Inflammatory macrophage (primary cell): ENCODE results near the gene GP9.

Experiments
- DNase-seq, 2 donors: peaks; one replicate each; pipeline ENCODE4 v3.0.0-alpha.2; 2020 to 2022
- total RNA-seq, 18 experiments: gene quantifications; one replicate each; lab custom pipeline; 2026; ENCODE audit warnings: mixed read lengths in 6 of 18, inconsistent platforms in 2 of 18; lab: John Stamatoyannopoulos, UW

GP9 gene
- 0 to 0.03 (median 0) reads per million in 18 experiments for total RNA-seq

GRCh38 chr3:129060276-129061022 lies at the start of gene GP9:
Gene GP9, plus strand, starts transcription at chr3:129060779. Its CDS starts 961 bp downstream, at chr3:129061740.
- no peak for DNase-seq

- DNase-seq: no peak
Observed at GRCh38 chr3:129013491-129013891, 47.1 kb upstream of the GP9 start.

- DNase-seq: no peak
Observed at GRCh38 chr3:129014148-129014547, 46.4 kb upstream of the GP9 start.

- DNase-seq: no peak
Observed at GRCh38 chr3:129014793-129015345, 45.7 kb upstream of the GP9 start.

- DNase-seq: peak in 1 of 2 donors; percentile 21
Observed at GRCh38 chr3:129015388-129016105, 45.0 kb upstream of the GP9 start.

GRCh38 chr3:129016356-129016719 lies 44.2 kb upstream of the GP9 start:
- DNase-seq: peak; percentile 35 to 64

- DNase-seq: peak in 1 of 2 donors; percentile 23
Observed at GRCh38 chr3:129016720-129017483, 43.7 kb upstream of the GP9 start.

GRCh38 chr3:129017484-129017899 lies 43.1 kb upstream of the GP9 start:
- DNase-seq: no peak

- no peak for DNase-seq
Observed at GRCh38 chr3:129018271-129018670, 42.3 kb upstream of the GP9 start.

GRCh38 chr3:129018751-129019150 lies 41.8 kb upstream of the GP9 start:
- DNase-seq: no peak

GRCh38 chr3:129019266-129019665 lies 41.3 kb upstream of the GP9 start:
- DNase-seq: no peak

GRCh38 chr3:129020691-129021090 lies 39.9 kb upstream of the GP9 start:
- DNase-seq: no peak

- DNase-seq: no peak
Observed at GRCh38 chr3:129021140-129021551, 39.4 kb upstream of the GP9 start.

GRCh38 chr3:129022114-129023007 lies 38.2 kb upstream of the GP9 start:
- no peak for DNase-seq

- no peak for DNase-seq
Observed at GRCh38 chr3:129023008-129023358, 37.6 kb upstream of the GP9 start.

GRCh38 chr3:129023909-129024308 lies 36.7 kb upstream of the GP9 start:
- DNase-seq: no peak

- DNase-seq: no peak
Observed at GRCh38 chr3:129025108-129025507, 35.5 kb upstream of the GP9 start.

GRCh38 chr3:129025691-129026435 lies 34.7 kb upstream of the GP9 start:
- no peak for DNase-seq

- DNase-seq: peak; percentile 90 to 94
Observed at GRCh38 chr3:129026728-129027543, 33.6 kb upstream of the GP9 start.

GRCh38 chr3:129027544-129027880 lies 33.1 kb upstream of the GP9 start:
- no peak for DNase-seq
